GM12878 (cell line): ENCODE results near the gene SLC38A1. TPM values are rescaled to one million over a fixed set of nuclear protein-coding genes. Genes with fewer than 3 reads are reported as not detected.

ENCODE experiments used
- ATAC-seq: fragments of 200-7000 bp; cut with Tn5 transposase; 3 replicates; pipeline ENCODE4 v1.9.1; 2020; ENCODE audit warnings: mild to moderate bottlenecking, moderate library complexity
- BruUV-seq: library from RNA; stranded (reverse); fragments of 400-500 nt; replicated peaks from 2 replicates; lab custom pipeline; 2021; lab: Mats Ljungman, UMichigan
- CTCF ChIA-PET: fragments of 300-600 bp; sonication (Branson Sonifier 250); formaldehyde crosslinking; extraction: SDS; loops from one replicate; lab custom pipeline; 2021; ENCODE audit warnings: inconsistent platforms; lab: Yijun Ruan, JAX
- POLR2A ChIA-PET: fragments of 350-600 bp; formaldehyde crosslinking; extraction: SDS; loops from one replicate; lab custom pipeline; 2021; ENCODE audit warnings: inconsistent platforms; lab: Charles Lee
- RAD21 ChIA-PET: fragments of 300-600 bp; sonication (Branson Sonifier 250); formaldehyde crosslinking; loops from one replicate; lab custom pipeline; 2023; ENCODE audit warnings: antibody characterized with exemption; ENCODE audit not compliant: unreplicated experiment; lab: Charles Lee
- SMC1A ChIA-PET: fragments of 300-600 bp; sonication (Branson Sonifier 250); formaldehyde crosslinking; loops from one replicate; lab custom pipeline; 2023; ENCODE audit not compliant: unreplicated experiment, uncharacterized antibody; lab: Charles Lee
- DNase-seq: peaks from one replicate; pipeline ENCODE4 v3.0.0-alpha.2; 2011; ENCODE audit warnings: low read depth, low spot score
- FAIRE-seq: peaks from 3 replicates; lab custom pipeline; 2011; peaks lifted over from hg19 to GRCh38; lab: Jason Lieb, UNC
- H2AFZ ChIP-seq: 2 replicates; pipeline ENCODE4 v1.6.0; 2011; ENCODE audit warnings: low read depth, low read length, control low read depth; ENCODE audit not compliant: control insufficient read depth
- H3K27ac ChIP-seq: 2 replicates; pipeline ENCODE4 v1.5.1; 2011; ENCODE audit warnings: control low read depth; ENCODE audit not compliant: control insufficient read depth, insufficient read depth
- H3K27me3 ChIP-seq, 2 experiments: replicated peaks in 1 of 2; 2 replicates each; pipeline versions ENCODE4 v1.6.0 to v1.6.1; 2011; ENCODE audit warnings: low read length in 1 of 2; ENCODE audit not compliant: control insufficient read depth in 2 of 2, insufficient read depth in 2 of 2
- H3K36me3 ChIP-seq, 2 experiments: 2 replicates each; pipeline ENCODE4 v1.5.1; 2011; ENCODE audit warnings: low read length in 1 of 2; ENCODE audit not compliant: control insufficient read depth in 2 of 2, insufficient read depth in 2 of 2
- H3K4me1 ChIP-seq: 2 replicates; pipeline ENCODE4 v1.6.1; 2011; ENCODE audit warnings: mild to moderate bottlenecking, low read length, moderate library complexity, mixed read lengths; ENCODE audit not compliant: control insufficient read depth, insufficient read depth
- H3K4me2 ChIP-seq: 2 replicates; pipeline ENCODE4 v1.6.0; 2011; ENCODE audit warnings: control low read depth; ENCODE audit not compliant: control insufficient read depth, insufficient read depth
- H3K4me3 ChIP-seq: fragments of 200-600 bp; sonication (generic); 2 replicates; pipeline ENCODE4 v1.5.1; 2016
- H3K79me2 ChIP-seq: 2 replicates; pipeline ENCODE4 v1.6.0; 2011; ENCODE audit warnings: low read length; ENCODE audit not compliant: control insufficient read depth, insufficient read depth
- H3K9ac ChIP-seq: 2 replicates; pipeline ENCODE4 v1.8.0; 2011; ENCODE audit warnings: low read length, control low read depth, mixed read lengths; ENCODE audit not compliant: control insufficient read depth, insufficient read depth
- H3K9me3 ChIP-seq: replicated peaks from 3 replicates; pipeline ENCODE4 v1.5.1; 2011; ENCODE audit warnings: mild to moderate bottlenecking, low read length; ENCODE audit not compliant: control insufficient read depth, insufficient read depth
- H4K20me1 ChIP-seq: 2 replicates; pipeline ENCODE4 v1.6.0; 2011; ENCODE audit not compliant: control insufficient read depth, insufficient read depth
- IKZF1 ChIP-seq: fragments of 450-650 bp; conservative IDR thresholded peaks from 2 replicates; pipeline ENCODE4 v1.6.1; 2017; ENCODE audit warnings: antibody characterized with exemption, mild to moderate bottlenecking
- KAT2A ChIP-seq: conservative IDR thresholded peaks from 2 replicates; pipeline ENCODE4 v1.6.1; 2011; ENCODE audit warnings: low read depth, low read length; ENCODE audit not compliant: control insufficient read depth
- KLF5 ChIP-seq: fragments of 450-650 bp; IDR thresholded peaks from 2 replicates; pipeline ENCODE4 v1.6.1; 2014; ENCODE audit warnings: mild to moderate bottlenecking; ENCODE audit not compliant: partially characterized antibody
- NFYA ChIP-seq: IDR thresholded peaks from 2 replicates; pipeline ENCODE4 v1.6.1; 2011; ENCODE audit warnings: low read depth, mild to moderate bottlenecking, low read length, improper control_type of control experiment, borderline replicate concordance
- NR2C1 ChIP-seq: fragments of 450-650 bp; IDR thresholded peaks from 2 replicates; pipeline ENCODE4 v1.6.1; 2017; ENCODE audit warnings: antibody characterized with exemption, mild to moderate bottlenecking, moderate library complexity
- ZBTB4 ChIP-seq: fragments of 450-650 bp; formaldehyde crosslinking; IDR thresholded peaks from 2 replicates; pipeline ENCODE4 v1.4.0; 2022; ENCODE audit warnings: mild to moderate bottlenecking, moderate library complexity
- ZNF217 ChIP-seq: fragments of 450-650 bp; IDR thresholded peaks from 2 replicates; pipeline ENCODE4 v1.6.1; 2017; ENCODE audit warnings: antibody characterized with exemption, mild to moderate bottlenecking
- ZNF687 ChIP-seq: fragments of 450-650 bp; IDR thresholded peaks from 2 replicates; pipeline ENCODE4 v1.6.1; 2017; ENCODE audit warnings: mild to moderate bottlenecking, moderate library complexity
- WGBS: methylation state at CpG from one replicate; pipeline ENCODE4 v1.1.6; 2016; ENCODE audit warnings: low lambda C conversion rate; ENCODE audit not compliant: insufficient replicate concordance, insufficient coverage; ENCODE audit errors: missing lambda C conversion rate; 5-methylcytosine and 5-hydroxymethylcytosine counted together
- in situ Hi-C: fragments of 300-500 bp; cut with MboI; formaldehyde crosslinking; loops from 9 replicates; pipeline ENCODE4 v1.14.3; 2018; ENCODE audit warnings: mixed read lengths
- intact Hi-C: fragments of 100-400 bp; cut with micrococcal nuclease; formaldehyde crosslinking; loops from one replicate; pipeline ENCODE4 v1.14.2; 2022; ENCODE audit not compliant: unreplicated experiment
- polyA plus RNA-seq, 11 experiments: library from polyadenylated mRNA; depleted of rRNA in 4 of 11; unstranded in 6 of 11; stranded (reverse) in 5 of 11; fragments of >200 nt; fragmentation: Nextera tagmentation in 4 of 11; fragmentation: Illumina TruSeq in 1 of 11; extraction: Ambion mirVana in 4 of 11; extraction: Trizol in 1 of 11; gene quantifications; 1 replicate in 1 of 11; 2 replicates in 10 of 11; pipeline versions ENCODE4 v1.2.1 to v1.2.3, GENCODE V29; 2011 to 2016; ENCODE audit warnings: inconsistent platforms in 2 of 11, missing spikeins in 2 of 11, low read depth in 1 of 11
- total RNA-seq, 4 experiments: library from RNA; depleted of rRNA in 3 of 4; stranded (reverse); fragments of >200 nt in 3 of 4; fragmentation: Illumina TruSeq in 1 of 4; extraction: Trizol in 1 of 4; gene quantifications; 2 replicates each; pipeline versions ENCODE4 v1.2.1 to v1.2.3, GENCODE V29; 2013 to 2021
- TF ChIP-seq, protein P1 (sequence below): fragments of 450-650 bp; IDR thresholded peaks from 2 replicates; pipeline ENCODE4 v1.6.1; 2016; ENCODE audit warnings: mild to moderate bottlenecking

The SLC38A1 gene
- total and polyA plus RNA-seq, 10 of the 15 experiments (the other 5 are each of a cell fraction or from before 2014, with no cell fraction given) = 38.1 to 191 (median 144) TPM

DNA sequence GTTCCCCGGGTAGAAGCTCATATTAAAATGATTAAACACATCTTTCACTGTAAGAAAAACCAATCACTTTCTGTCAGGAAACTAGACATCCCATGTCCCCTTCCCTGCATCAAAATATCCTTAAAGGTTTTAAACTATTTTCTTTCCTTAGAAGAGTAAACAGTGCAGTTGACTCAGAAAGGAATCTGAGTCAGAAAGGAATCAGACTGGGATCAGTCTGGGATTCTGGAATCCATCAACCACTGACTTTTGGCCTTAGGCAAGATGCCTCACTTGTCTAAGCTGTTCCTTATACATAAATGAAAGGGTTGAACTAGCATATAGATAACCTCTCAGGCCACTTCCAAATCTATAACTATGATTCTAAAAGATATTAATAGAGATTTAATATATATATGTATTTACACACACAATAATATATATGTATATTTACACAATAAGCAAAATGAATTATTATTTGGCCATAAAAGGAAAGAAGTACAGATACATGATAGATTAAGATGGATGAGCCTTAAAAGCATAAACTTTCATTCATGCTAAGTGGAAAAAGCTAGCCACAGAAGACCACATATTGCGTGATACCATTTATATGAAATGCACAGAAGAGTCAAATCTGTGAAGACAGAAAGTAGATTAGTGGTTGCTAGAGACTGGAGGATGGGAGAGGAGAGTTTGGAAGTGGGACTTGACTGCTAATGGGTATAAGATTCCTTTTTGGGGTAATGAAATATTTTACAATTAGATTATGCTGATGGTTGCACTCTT is 114.4 kb downstream of the SLC38A1 start:
- H4K20me1 ChIP-seq = no peaks in the 10 kb centered on the region
- H3K4me2 ChIP-seq = no peak overlapping the region
- no peaks in the 10 kb centered on the region for H3K79me2 ChIP-seq
- RAD21 ChIA-PET = interaction anchor here (0.6 to 2.7 kb wide), 26 partner anchors 10 to 779 kb away, joined by 3 to 30 read pairs (median 4); partner anchors contain the start of gene SLC38A1
- SMC1A ChIA-PET = interaction anchor here (0.7 to 3.8 kb wide), 34 partner anchors 8 to 866 kb away, joined by 3 to 42 read pairs (median 6); partner anchors contain the start of gene SLC38A1
- H3K27me3 ChIP-seq = no peaks in the 10 kb centered on the region
- no peak for DNase-seq
- TF ChIP-seq ZNF217 (no peak), KLF5 (no peak), KAT2A (no peak), NFYA (no peak), IKZF1 (no peak), ZNF687 (no peak), ZBTB4 (CRISPR knock-in tag) (no peak), NR2C1 (no peak)
- TF ChIP-seq, protein P1, sequence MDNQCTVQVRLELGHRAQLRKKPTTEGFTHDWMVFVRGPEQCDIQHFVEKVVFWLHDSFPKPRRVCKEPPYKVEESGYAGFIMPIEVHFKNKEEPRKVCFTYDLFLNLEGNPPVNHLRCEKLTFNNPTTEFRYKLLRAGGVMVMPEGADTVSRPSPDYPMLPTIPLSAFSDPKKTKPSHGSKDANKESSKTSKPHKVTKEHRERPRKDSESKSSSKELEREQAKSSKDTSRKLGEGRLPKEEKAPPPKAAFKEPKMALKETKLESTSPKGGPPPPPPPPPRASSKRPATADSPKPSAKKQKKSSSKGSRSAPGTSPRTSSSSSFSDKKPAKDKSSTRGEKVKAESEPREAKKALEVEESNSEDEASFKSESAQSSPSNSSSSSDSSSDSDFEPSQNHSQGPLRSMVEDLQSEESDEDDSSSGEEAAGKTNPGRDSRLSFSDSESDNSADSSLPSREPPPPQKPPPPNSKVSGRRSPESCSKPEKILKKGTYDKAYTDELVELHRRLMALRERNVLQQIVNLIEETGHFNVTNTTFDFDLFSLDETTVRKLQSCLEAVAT = no peak
- TF ChIP-seq, all 136 proteins: peak for 0
- H3K9ac ChIP-seq = no peak overlapping the region
- 67% methylated on average over 2 of the region's 2 CpGs for WGBS
- ATAC-seq (no peak), FAIRE-seq (no peak)
- in situ Hi-C loops = no loop called here
- CTCF ChIA-PET = interaction anchor here (0.6 to 3.0 kb wide), 35 partner anchors 10 to 866 kb away, joined by 3 to 40 read pairs (median 4); no protein-coding TSS in a partner anchor
- no TSS peak for BruUV-seq
- no peak overlapping the region for H3K4me3 ChIP-seq
- intact Hi-C loops = loop anchor here (5.0 kb wide), 2 partner anchors 213 to 228 kb away; no protein-coding TSS in a partner anchor
- no peak overlapping the region for H2AFZ ChIP-seq
- H3K9me3 ChIP-seq = no peaks in the 10 kb centered on the region; the same call in 1 of the 3 replicates
- H3K36me3 ChIP-seq = no peaks in the 10 kb centered on the region
- POLR2A ChIA-PET = interaction anchor here (0.8 to 2.0 kb wide), 5 partner anchors 23 to 149 kb away, joined by 3 to 8 read pairs (median 4); partner anchors contain the start of gene SLC38A1
- H3K27ac ChIP-seq = no peak overlapping the region
- no peaks in the 10 kb centered on the region for H3K4me1 ChIP-seq
